Trophoblast cell (in vitro differentiated cells and primary cell): Measurements from ENCODE around the gene CADM2.

ENCODE experiments used
- DNase-seq, 2 donors: peaks; one replicate each; pipeline ENCODE4 v3.0.0-alpha.2; 2016
- H2AFZ ChIP-seq: 2 replicates; pipeline ENCODE4 v1.6.1; 2013; ENCODE audit warnings: low read length, moderate library complexity, mild to moderate bottlenecking; ENCODE audit not compliant: insufficient read depth, poor library complexity
- H2AK5ac ChIP-seq: 2 replicates; pipeline ENCODE4 v1.6.1; 2013; ENCODE audit warnings: mild to moderate bottlenecking, low read length
- H2BK120ac ChIP-seq: 2 replicates; pipeline ENCODE4 v1.6.1; 2013; ENCODE audit warnings: low read length, mild to moderate bottlenecking, moderate library complexity; ENCODE audit not compliant: insufficient read depth, poor library complexity
- H2BK12ac ChIP-seq: 2 replicates; pipeline ENCODE4 v1.6.1; 2013; ENCODE audit warnings: mild to moderate bottlenecking, low read length, moderate library complexity
- H2BK5ac ChIP-seq: 2 replicates; pipeline ENCODE4 v1.6.1; 2013; ENCODE audit warnings: low read length, low read depth, moderate library complexity, mild to moderate bottlenecking; ENCODE audit not compliant: poor library complexity
- H3K14ac ChIP-seq: 2 replicates; pipeline ENCODE4 v1.6.1; 2013; ENCODE audit warnings: mild to moderate bottlenecking, low read length
- H3K18ac ChIP-seq: 2 replicates; pipeline ENCODE4 v1.6.1; 2013; ENCODE audit warnings: mild to moderate bottlenecking, low read length
- H3K23ac ChIP-seq: 2 replicates; pipeline ENCODE4 v1.6.1; 2013; ENCODE audit warnings: low read length
- H3K27ac ChIP-seq: 2 replicates; pipeline ENCODE4 v1.5.1; 2013; ENCODE audit warnings: low read depth, mild to moderate bottlenecking, inconsistent platforms, low read length, moderate library complexity
- H3K27me3 ChIP-seq: 2 replicates; pipeline ENCODE4 v1.6.1; 2013; ENCODE audit warnings: inconsistent platforms, mild to moderate bottlenecking, low read length, moderate library complexity; ENCODE audit not compliant: insufficient read depth
- H3K36me3 ChIP-seq, 2 experiments: 1 replicate in 1 of 2; 2 replicates in 1 of 2; pipeline ENCODE4 v1.6.1; 2013; ENCODE audit warnings: low read length in 2 of 2, mild to moderate bottlenecking in 2 of 2, moderate library complexity in 1 of 2; ENCODE audit not compliant: insufficient read depth in 2 of 2, control insufficient read depth in 1 of 2
- H3K4ac ChIP-seq: 2 replicates; pipeline ENCODE4 v1.6.1; 2013; ENCODE audit warnings: low read depth, mild to moderate bottlenecking, low read length, moderate library complexity
- H3K4me1 ChIP-seq, 2 experiments: 1 replicate in 1 of 2; 2 replicates in 1 of 2; pipeline ENCODE4 v1.6.1; 2013; ENCODE audit warnings: low read length in 2 of 2, mild to moderate bottlenecking in 2 of 2, moderate library complexity in 1 of 2; ENCODE audit not compliant: insufficient read depth in 2 of 2, control insufficient read depth in 1 of 2
- H3K4me2 ChIP-seq: 2 replicates; pipeline ENCODE4 v1.6.1; 2013; ENCODE audit warnings: inconsistent platforms, mild to moderate bottlenecking, low read length, moderate library complexity
- H3K4me3 ChIP-seq: 2 replicates; pipeline ENCODE4 v1.5.1; 2013; ENCODE audit warnings: mild to moderate bottlenecking, low read depth, low read length, inconsistent platforms
- H3K79me1 ChIP-seq: one replicate; pipeline ENCODE4 v1.6.1; 2013; ENCODE audit warnings: low read length
- H3K79me2 ChIP-seq: 2 replicates; pipeline ENCODE4 v1.6.1; 2013; ENCODE audit warnings: low read length, mild to moderate bottlenecking; ENCODE audit not compliant: control insufficient read depth, insufficient read depth, poor library complexity
- H3K9ac ChIP-seq: 2 replicates; pipeline ENCODE4 v1.6.1; 2013; ENCODE audit warnings: mild to moderate bottlenecking, low read length
- H3K9me3 ChIP-seq: 2 replicates; pipeline ENCODE4 v1.6.1; 2013; ENCODE audit warnings: low read depth, mild to moderate bottlenecking, control low read depth, inconsistent platforms, low read length; ENCODE audit not compliant: insufficient read depth
- H4K12ac ChIP-seq: 2 replicates; pipeline ENCODE4 v1.6.1; 2013; ENCODE audit warnings: low read depth, mild to moderate bottlenecking, low read length, moderate library complexity
- H4K8ac ChIP-seq: 2 replicates; pipeline ENCODE4 v1.6.1; 2013; ENCODE audit warnings: low read depth, mild to moderate bottlenecking, low read length, moderate library complexity
- H4K91ac ChIP-seq: one replicate; pipeline ENCODE4 v1.6.1; 2013; ENCODE audit warnings: low read depth, mild to moderate bottlenecking, low read length, moderate library complexity
- WGBS: extraction: QIAGEN DNeasy Blood & Tissue Kit; methylation state at CpG from one replicate; pipeline ENCODE4 v1.1.7; 2013; ENCODE audit warnings: missing lambda C conversion rate; ENCODE audit not compliant: insufficient read length, insufficient coverage; ENCODE audit errors: extremely low coverage; 5-methylcytosine and 5-hydroxymethylcytosine counted together

CADM2 gene

GRCh38 chr3:85360742-85361387, 402.1 kb downstream of the CADM2 start:
- no peak overlapping the region for H2BK5ac ChIP-seq
- no peak overlapping the region for H3K14ac ChIP-seq
- no peaks in the 10 kb centered on the region for H3K9me3 ChIP-seq
- H3K23ac ChIP-seq: no peak overlapping the region
- H2BK12ac ChIP-seq: no peak overlapping the region
- H3K79me2 ChIP-seq: no peaks in the 10 kb centered on the region
- no peak overlapping the region for H3K4me2 ChIP-seq
- H3K36me3 ChIP-seq: no peaks in the 10 kb centered on the region
- no peak overlapping the region for H2AFZ ChIP-seq
- no peaks in the 10 kb centered on the region for H3K27me3 ChIP-seq
- H3K79me1 ChIP-seq: no peaks in the 10 kb centered on the region
- no peak overlapping the region for H4K12ac ChIP-seq
- H4K8ac ChIP-seq: no peak overlapping the region
- H3K9ac ChIP-seq: no peak overlapping the region
- H3K27ac ChIP-seq: no peak overlapping the region
- no peaks in the 10 kb centered on the region for H3K4me1 ChIP-seq
- peak; percentile 7 to 51 for DNase-seq
- no peak overlapping the region for H4K91ac ChIP-seq
- WGBS: no CpG with 5 or more reads among the region's 6 CpGs
- no peak overlapping the region for H2AK5ac ChIP-seq
- no peak overlapping the region for H3K4ac ChIP-seq
- no peak overlapping the region for H3K4me3 ChIP-seq
- no peak overlapping the region for H2BK120ac ChIP-seq
- H3K18ac ChIP-seq: no peak overlapping the region

GRCh38 chr3:85364296-85364909, 405.6 kb downstream of the CADM2 start:
- no peak overlapping the region for H4K8ac ChIP-seq
- no peaks in the 10 kb centered on the region for H3K79me2 ChIP-seq
- no peak overlapping the region for H2AFZ ChIP-seq
- H3K36me3 ChIP-seq: no peaks in the 10 kb centered on the region
- no peak overlapping the region for H2BK120ac ChIP-seq
- H3K9ac ChIP-seq: no peak overlapping the region
- H3K4me3 ChIP-seq: no peak overlapping the region
- no peak overlapping the region for H4K91ac ChIP-seq
- no peak overlapping the region for H3K14ac ChIP-seq
- no peaks in the 10 kb centered on the region for H3K79me1 ChIP-seq
- no peaks in the 10 kb centered on the region for H3K27me3 ChIP-seq
- no peak overlapping the region for H3K18ac ChIP-seq
- H4K12ac ChIP-seq: no peak overlapping the region
- H3K4me2 ChIP-seq: no peak overlapping the region
- H3K9me3 ChIP-seq: no peaks in the 10 kb centered on the region
- H2BK12ac ChIP-seq: no peak overlapping the region
- H2AK5ac ChIP-seq: no peak overlapping the region
- no peak overlapping the region for H3K27ac ChIP-seq
- H3K4me1 ChIP-seq: no peaks in the 10 kb centered on the region
- no peak for DNase-seq
- no peak overlapping the region for H3K4ac ChIP-seq
- WGBS: no CpG with 5 or more reads among the region's 5 CpGs
- no peak overlapping the region for H3K23ac ChIP-seq
- no peak overlapping the region for H2BK5ac ChIP-seq

GRCh38 chr3:85370341-85370740, 411.6 kb downstream of the CADM2 start:
- no peak overlapping the region for H3K14ac ChIP-seq
- no peaks in the 10 kb centered on the region for H3K79me1 ChIP-seq
- no peaks in the 10 kb centered on the region for H3K4me1 ChIP-seq
- H3K79me2 ChIP-seq: no peaks in the 10 kb centered on the region
- no peak overlapping the region for H3K9ac ChIP-seq
- H3K23ac ChIP-seq: no peak overlapping the region
- H4K8ac ChIP-seq: no peak overlapping the region
- DNase-seq: peak in 1 of 2 donors; percentile 0
- no peak overlapping the region for H3K27ac ChIP-seq
- no peaks in the 10 kb centered on the region for H3K36me3 ChIP-seq
- WGBS: no CpG with 5 or more reads among the region's 4 CpGs
- no peak overlapping the region for H2AK5ac ChIP-seq
- no peak overlapping the region for H2AFZ ChIP-seq
- no peak overlapping the region for H3K4me2 ChIP-seq
- no peak overlapping the region for H2BK12ac ChIP-seq
- H2BK120ac ChIP-seq: no peak overlapping the region
- no peak overlapping the region for H3K4me3 ChIP-seq
- H4K91ac ChIP-seq: no peak overlapping the region
- H2BK5ac ChIP-seq: no peak overlapping the region
- H3K27me3 ChIP-seq: no peaks in the 10 kb centered on the region
- no peak overlapping the region for H3K4ac ChIP-seq
- H4K12ac ChIP-seq: no peak overlapping the region
- no peak overlapping the region for H3K18ac ChIP-seq
- H3K9me3 ChIP-seq: no peaks in the 10 kb centered on the region

GRCh38 chr3:85376131-85376530, 417.3 kb downstream of the CADM2 start:
- H3K27ac ChIP-seq: no peak overlapping the region
- H3K9ac ChIP-seq: no peak overlapping the region
- no peak overlapping the region for H3K4me2 ChIP-seq
- no peaks in the 10 kb centered on the region for H3K79me1 ChIP-seq
- no peak overlapping the region for H3K23ac ChIP-seq
- no peak overlapping the region for H3K4me3 ChIP-seq
- DNase-seq: no peak
- H3K36me3 ChIP-seq: no peaks in the 10 kb centered on the region
- H3K18ac ChIP-seq: no peak overlapping the region
- H3K14ac ChIP-seq: no peak overlapping the region
- H3K4ac ChIP-seq: no peak overlapping the region
- no peak overlapping the region for H2BK12ac ChIP-seq
- H3K27me3 ChIP-seq: no peaks in the 10 kb centered on the region
- no peak overlapping the region for H2BK120ac ChIP-seq
- no peak overlapping the region for H2AK5ac ChIP-seq
- no peak overlapping the region for H4K12ac ChIP-seq
- no peaks in the 10 kb centered on the region for H3K9me3 ChIP-seq
- no peak overlapping the region for H4K8ac ChIP-seq
- H2BK5ac ChIP-seq: no peak overlapping the region
- no peaks in the 10 kb centered on the region for H3K79me2 ChIP-seq
- H2AFZ ChIP-seq: no peak overlapping the region
- no peak overlapping the region for H4K91ac ChIP-seq
- H3K4me1 ChIP-seq: no peaks in the 10 kb centered on the region
